HTR-8/SVneo (cell line): Measurements from ENCODE around the gene IDI2.
"Not testable (repeated sequence)": the region's sequence is repeated elsewhere in the genome, so short reads cannot be mapped to it uniquely, and the experiment has no call there.

ENCODE experiments used
- DNase-seq: peaks from one replicate; pipeline ENCODE4 v3.0.0; 2011; ENCODE audit warnings: low spot score, mixed read lengths; ENCODE audit not compliant: insufficient read length
- FAIRE-seq: peaks from 2 replicates; lab custom pipeline; 2011; peaks lifted over from hg19 to GRCh38; lab: Jason Lieb, UNC

IDI2 gene

DNA sequence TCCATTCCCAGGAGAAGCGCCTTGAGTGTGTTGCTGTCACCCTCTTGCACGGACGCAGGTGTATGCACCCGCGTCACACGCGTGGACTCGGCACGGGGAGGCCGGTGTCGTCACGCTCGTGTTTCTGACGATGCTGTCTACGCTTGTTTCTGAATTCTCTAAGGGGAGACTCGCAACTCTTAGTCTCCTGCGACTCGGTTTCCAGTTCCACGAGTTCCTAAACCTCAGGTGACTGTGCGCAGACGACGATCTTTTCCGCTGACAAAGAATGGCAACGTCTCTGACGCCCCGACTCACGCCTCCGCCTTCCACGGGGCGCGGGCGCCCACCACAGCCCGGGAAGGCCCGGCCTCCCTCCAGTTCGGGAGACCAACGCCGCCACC is 22.7 kb upstream of the IDI2 start:
- DNase-seq (no peak), FAIRE-seq (no peak)

DNA sequence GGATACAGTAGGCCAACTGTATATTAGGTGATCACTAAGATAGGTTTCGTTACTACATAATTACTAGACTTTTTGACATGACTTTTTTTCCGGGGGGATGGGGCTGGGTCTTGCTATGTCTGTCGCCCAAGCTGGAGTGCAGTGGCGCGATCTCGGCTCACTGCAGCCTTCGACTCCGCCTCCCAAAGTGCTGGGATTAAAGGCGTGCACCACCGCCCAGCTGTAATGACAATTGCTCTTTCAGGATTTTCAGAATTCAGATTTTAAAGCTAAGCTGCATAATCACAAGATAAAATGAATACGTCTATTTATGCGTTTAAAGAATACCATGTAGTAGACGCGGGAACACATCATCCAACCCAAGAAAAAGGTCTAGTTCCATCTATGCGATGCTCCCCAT is 22.3 kb upstream of the IDI2 start:
- FAIRE-seq (no peak), DNase-seq (no peak)

DNA sequence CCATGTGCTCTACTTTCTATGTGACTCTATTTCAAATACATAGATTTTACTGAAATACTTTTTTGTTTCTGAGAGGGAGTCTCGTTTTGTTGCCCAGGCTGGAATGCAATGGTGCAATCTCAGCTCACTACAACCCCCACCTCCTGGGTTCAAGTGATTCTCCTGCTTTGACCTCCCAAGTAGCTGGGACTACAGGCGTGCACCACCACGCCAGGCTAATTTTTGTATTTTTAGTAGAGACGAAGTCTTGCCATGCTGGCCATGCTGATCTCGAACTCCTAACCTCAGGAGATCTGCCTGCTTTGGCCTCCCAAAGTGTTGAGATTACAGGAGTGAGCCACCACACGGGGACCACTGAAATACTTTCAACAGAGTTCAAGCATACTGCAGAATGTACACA is 19.8 kb upstream of the IDI2 start:
- FAIRE-seq (no peak), DNase-seq (no peak)

DNA sequence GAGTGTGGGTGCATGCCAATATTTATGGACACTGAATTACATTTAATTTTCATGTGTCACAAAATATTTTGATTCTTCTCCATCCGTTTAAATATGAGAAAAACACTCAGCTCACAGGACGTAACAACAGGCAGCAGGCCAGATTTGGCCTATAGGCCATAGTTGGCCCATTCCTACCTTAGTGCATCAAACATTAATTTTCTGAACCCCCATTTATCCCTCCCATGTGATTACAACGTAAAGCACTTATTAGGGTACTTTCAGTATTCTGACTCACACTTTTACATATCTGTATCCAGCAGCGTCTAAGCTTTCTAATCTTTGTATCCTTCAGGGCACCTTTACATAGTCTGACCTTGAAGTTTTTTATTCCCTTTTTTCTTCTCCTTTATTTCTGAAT is 19.3 kb upstream of the IDI2 start:
- FAIRE-seq (no peak), DNase-seq (no peak)

DNA sequence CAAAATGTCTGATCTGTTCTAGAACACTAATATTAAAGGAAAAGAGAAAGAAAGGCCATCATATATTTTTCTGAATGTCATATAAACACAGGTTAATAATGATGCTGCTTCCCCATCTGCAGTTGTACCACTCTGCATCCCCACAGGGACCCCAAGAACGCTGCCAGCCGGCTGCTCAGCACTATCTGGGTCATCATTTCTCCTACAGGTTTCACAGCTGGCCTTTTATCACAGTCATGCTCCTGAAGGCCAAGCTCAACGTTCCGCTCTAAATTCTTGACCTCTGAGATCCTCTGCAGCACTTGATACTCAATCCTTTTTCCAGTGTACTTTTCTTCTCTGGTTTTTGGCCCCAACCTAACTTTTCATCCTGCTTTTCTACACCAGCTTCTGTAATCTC is 18.5 kb upstream of the IDI2 start:
- FAIRE-seq = no peak
- DNase-seq = no peak

DNA sequence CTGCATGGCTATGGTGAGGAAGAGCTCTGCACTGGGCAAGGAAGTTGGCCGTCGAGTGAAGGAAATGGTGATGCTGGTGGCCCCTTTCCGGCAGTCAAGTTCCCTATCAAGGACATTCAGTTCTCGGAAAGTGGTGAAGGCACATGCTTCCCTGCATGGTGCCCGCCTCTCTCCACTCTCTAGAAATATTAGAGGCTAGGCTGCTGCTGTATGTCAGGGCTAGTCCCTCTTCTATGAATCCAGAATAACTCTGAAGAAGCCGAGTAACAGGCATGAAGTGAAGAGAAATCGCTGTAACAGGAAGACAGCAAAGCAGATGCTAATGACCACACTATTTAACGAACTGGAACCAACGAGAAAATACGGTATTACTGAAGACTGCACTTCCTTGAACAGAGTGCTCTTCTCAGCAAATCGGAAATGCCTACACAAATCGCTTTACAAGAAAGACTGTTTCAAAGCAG is 17.9 kb upstream of the IDI2 start:
- DNase-seq (no peak), FAIRE-seq (no peak)

DNA sequence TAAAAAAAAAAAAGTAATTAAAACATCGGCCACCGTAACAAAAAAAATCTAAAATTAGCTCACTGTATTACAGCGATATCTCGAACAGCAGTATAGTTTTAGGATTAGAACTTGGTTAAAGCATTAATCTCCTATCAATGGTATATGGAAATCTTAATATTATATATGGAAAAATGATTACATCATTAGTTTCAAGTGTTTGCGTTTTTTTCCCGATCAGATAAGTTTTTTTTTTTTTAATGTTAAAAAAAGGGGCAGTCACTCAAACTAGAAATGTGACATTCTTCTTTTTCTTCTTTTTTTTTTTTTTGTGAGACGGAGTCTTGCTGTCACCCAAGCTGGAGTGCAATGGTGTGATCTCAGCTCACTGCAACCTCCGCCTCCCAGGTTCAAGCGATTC is 15.9 kb upstream of the IDI2 start:
- DNase-seq = no peak
- FAIRE-seq = no peak

DNA sequence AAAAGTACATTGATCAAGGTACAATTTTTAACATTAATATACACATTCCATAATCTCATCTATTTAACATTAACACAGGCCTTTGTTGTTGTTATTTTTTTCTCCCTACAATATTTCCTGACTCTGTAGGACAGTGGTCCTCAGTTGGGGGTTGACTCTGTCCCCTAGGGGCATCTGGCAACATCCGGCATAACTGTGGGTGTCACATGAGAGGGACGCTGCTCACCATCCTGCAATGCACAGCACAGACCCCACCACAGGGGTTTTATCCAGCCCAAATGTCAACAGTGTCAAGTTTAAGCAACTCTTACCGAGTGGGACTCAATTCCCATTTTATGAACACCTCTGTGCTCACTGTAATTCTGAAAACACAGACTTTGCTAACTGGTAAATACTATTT is 14.5 kb upstream of the IDI2 start:
- DNase-seq = no peak
- FAIRE-seq = no peak

DNA sequence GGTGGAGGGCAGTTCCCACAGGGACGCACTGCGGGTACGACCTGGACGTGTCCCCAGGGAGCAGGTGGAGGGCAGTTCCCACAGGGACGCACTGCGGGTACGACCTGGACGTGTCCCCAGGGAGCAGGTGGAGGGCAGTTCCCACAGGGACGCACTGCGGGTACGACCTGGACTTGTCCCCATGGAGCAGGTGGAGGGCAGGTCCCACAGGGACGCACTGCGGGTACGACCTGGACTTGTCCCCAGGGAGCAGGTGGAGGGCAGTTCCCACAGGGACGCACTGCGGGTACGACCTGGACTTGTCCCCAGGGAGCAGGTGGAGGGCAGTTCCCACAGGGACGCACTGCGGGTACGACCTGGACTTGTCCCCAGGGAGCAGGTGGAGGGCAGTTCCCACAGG is 13.1 kb upstream of the IDI2 start:
- not testable (repeated sequence) for FAIRE-seq, DNase-seq

DNA sequence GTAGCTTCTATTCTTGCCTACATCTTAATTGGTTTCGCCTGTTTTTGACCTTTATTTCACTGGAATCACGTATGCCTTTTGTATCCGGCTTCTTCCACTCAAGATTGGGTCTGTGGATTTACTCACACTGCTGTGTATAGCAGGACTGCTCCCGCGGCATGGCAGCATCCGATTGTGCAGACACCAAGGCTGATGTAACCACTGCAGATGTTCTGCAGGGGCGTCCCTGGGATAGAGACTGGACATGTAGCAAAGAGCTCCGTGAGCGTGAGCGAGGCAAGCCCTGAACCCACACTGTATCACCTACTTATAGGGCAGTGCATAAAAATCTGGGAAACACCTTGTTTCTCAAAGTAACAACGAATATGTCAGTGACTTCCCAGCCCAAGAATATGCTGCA is 11.4 kb upstream of the IDI2 start:
- DNase-seq (no peak), FAIRE-seq (no peak)

DNA sequence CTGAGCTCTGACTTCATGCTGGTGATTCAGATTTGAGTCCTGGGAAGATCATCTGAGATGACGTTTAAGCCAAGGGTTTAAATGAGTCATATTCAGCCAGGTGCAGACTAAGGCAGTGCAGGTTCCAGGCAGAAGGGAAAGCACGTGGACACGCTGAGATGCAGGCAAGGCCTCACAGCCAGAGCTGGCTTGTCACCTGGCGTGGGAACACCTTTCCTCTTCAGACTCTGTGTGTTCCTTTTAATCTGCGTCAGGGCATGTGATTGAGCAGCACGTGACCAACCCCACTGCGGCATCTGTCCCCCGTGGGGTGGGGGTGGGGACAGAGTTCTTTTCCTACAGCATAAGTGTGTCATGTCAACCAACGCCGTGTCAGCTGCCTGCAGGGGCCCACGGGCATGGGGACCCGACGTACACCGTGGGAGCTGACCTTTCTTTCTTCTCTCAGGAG is 10.7 kb upstream of the IDI2 start:
- DNase-seq (no peak), FAIRE-seq (no peak)

DNA sequence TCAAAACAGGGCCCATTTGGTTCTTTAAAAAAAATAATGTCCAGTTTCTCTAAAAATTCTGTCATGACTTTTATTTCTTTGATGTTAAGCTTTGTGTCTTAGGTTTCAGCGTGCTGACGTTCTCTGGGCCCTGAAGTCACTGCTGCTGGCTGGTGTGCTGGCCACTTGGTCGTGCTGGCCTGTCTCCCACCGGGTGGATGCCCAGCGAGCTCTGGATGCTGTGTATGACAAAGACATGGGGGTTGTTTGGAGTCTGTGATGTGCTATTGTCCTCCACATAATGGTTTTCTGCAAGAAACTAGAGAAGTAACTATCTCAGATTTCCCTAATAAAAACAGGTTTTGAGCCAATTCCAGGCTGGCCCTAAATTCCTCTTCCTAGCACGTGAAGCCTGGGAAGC is 9.5 kb upstream of the IDI2 start:
- DNase-seq (no peak), FAIRE-seq (no peak)

DNA sequence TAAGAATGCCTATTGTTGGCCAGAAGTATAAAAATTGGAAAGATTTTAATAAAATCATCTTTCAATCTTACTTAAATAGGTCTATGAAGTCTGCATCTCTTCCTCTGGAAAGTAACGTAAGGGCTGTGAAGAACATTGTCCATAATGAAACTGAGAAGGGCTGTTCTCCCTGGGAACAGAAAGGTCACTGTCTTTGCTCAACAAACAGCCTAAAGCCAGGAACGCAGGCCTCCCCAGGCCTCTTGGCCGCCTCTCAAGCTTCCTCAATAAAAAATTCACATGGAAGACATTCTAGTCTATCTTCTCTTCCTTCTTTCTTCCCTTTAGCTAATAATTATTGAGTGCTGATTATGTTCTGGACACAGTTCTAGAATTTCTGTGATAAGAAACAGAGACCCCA is 9.1 kb upstream of the IDI2 start:
- FAIRE-seq = no peak

DNA sequence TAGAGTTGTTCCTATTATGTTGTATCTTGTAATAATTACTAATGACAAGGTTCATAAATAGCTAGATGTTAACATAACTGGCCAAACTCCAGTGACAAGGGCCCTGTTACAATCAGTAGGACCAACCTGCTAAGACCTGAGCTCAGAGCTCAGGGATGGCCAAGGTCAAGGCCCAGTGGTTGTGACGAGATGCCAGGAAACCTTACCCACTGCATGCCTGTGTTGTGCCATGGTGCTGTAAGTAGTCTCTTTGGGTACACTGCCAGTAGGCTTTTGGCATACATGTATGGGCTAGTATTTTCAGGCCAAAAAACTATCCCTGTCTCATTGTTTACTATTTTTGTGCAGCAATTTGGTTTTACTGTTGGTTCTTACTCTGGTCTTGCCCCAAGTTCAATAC is 7.9 kb upstream of the IDI2 start:
- DNase-seq (no peak), FAIRE-seq (no peak)

More for the DNA sequence above, 9.1 kb upstream of the IDI2 start:
- no peak for DNase-seq

DNA sequence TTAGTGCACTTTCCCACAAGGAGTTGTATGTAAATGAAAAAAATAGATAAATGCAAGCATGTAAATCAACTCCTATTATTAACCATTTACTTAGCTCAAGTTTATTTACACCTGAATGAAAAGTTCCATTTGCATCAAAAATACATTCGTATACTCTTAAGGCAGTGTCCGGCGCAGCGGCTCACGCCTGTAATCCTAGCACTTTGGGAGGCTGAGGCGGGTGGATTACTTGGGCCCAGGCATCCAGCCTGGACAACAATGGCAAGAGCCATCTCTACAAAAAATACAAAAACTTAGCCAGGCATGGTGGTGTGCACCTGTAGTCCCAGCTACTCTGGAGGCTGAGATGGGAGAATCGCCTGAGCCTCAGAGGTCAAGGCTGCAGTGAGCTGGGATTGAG is 4.2 kb upstream of the IDI2 start:
- FAIRE-seq (no peak), DNase-seq (no peak)

DNA sequence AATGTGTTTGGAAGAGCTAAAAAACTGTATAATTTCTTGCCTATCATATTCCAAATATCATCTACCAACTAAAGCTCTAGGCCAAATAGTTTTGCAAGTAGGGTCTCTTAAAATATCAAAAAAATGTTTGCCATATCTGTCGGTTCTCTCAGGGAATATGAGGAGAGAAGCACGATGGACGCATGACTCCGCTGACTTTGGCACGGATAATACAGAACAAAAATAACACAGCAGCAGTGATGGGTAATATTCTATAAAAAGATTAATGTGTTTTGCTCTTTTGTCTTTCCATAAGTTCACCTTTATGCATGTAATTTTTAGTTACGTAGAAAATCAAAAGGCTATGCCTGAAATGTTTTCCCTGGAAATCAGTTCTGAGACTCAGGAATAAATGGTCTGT is 919 bp upstream of the IDI2 start:
- FAIRE-seq (no peak), DNase-seq (no peak)

DNA sequence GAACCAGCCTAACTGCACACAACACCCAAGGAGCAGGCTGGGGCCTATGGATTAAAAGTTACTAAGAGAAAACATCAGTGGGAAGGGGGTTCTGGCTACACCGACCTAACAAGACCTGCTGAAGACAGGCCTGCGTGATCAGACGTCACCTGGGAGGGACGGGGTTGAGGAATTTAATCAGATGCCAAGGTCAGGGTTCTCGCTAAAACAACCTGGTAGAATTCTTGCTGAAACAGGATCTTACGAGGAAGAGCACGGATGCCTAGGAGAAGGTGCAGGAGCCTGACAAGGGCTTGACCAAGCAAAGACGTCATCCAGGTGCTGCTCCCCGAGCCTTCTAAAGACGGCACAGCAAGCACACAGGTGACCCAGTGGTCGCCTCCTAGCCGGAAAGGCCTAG is 1.6 kb downstream of the IDI2 start:
- FAIRE-seq = no peak
- DNase-seq = no peak

DNA sequence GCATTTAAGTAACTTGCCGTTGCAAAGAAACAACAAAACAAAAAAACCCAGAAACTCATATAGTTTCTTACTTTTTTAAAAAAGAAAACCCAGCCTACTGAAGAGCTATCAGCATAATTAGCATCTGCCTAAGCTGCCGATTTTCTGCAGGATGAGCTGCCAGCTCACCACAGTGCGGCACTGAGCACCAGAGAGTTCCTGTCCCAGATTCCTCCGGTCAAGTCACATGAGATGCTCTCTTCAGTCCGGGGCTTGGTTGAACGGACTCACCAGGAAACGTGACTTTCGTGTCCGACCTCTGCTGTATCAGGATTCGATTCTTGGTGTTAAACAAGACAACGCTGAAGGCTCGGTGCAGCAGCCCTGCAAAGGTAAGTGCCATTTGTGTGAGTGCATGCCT is 3.2 kb downstream of the IDI2 start:
- FAIRE-seq (no peak), DNase-seq (no peak)

DNA sequence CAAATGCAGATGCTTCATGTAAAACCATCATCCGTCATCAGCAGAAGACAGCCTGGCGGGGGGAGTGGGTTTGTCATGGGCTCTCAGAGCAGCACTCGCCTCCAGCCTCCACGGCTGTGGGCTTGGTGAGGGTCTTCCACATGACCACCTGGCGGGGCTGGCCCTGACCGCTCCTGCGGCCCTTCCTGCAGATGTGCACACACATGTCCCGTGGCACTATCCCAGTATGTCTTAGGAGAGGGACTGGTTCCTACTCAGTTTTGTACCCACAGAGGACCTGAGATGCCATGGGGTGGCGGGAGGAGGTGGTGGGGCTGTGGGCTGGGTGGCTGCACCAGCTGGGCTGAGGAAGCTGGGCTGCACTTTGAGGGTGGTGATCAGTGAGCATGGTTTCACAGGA is 4.7 kb downstream of the IDI2 start:
- DNase-seq (no peak), FAIRE-seq (no peak)

DNA sequence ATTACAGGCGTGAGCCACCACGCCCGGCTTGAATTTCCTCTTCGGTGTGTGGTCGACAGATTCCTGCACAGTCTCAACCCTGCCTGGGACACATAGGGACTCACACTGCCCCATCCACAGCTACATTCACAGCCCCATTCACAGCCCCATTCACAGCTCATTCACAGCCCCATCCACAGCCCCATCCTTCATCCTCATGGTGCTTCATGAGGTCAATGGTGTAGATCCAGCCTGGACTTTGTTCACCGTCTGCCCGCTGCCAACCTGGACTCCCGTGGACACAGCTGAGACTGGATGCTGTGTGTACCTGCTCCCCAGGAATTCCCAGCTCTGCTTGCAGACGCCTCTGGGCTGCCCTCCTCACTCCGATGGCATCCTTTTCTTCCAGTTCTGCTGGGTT is 5.2 kb downstream of the IDI2 start:
- DNase-seq (no peak), FAIRE-seq (no peak)

DNA sequence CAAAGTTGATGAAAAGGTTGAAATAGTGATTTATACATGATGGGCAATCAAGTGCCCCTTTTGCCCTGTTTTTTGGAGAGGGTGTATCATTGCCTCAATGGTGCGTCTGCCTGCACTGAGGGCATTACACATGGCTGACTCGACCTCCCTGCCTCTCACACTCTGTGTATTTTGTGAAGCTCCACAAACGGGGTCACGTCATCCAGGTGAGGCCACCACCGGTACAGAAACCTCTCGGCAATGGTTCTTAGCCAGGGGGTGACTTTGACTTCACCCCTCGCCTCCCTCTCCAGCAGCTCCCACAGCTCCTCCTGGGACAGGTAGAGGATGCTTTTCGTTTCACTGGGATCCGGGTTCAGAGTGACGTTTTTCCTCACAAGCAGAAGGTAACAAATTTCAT is 6.3 kb downstream of the IDI2 start:
- no peak for DNase-seq
- FAIRE-seq = no peak

DNA sequence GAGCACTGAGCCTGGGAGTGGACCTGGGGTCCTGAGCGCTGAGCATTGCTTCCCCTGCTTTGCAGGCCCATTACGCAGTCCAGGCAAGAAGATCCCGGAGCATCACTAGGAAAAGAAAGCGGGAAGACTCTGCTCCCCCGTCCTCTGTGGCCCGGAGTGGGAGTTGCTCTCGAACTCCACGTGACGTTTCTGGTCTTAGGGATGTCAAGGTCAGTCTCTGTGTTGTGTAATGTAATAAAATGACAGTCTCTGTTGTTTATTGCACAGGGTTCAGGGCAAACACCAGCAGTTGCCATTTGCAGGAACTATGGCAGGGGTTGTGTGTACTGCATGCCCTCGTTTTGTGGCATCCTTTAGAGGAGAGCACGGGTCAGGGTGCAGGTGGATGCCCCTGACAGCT is 10.0 kb downstream of the IDI2 start:
- no peak for DNase-seq

DNA sequence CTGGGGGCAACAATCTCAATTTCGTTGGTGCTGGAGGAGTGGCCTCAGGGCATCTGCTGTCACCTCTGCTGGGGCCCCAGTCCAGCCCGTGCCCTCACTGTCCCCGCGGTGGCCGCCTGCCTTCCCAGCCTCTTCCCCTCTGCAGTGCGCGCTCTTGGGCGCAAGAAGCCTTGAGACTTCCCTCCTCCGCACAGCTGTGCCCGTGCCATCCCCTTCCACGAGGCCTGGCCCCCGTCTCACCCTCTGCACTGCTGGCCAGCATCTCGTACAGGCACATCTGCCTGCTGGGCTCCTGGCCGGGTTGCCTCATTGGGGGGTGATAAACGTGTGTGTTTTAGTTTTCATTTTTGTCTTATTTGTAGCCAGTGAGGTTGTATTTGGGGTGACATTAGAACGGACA is 14.0 kb downstream of the IDI2 start:
- no peak for FAIRE-seq

More for the DNA sequence above, 10.0 kb downstream of the IDI2 start:
- no peak for FAIRE-seq

More for the DNA sequence above, 14.0 kb downstream of the IDI2 start:
- no peak for DNase-seq
